Keratinocyte (primary cell): Measurements from ENCODE around the gene D2HGDH. TPM values are rescaled to one million over a fixed set of nuclear protein-coding genes. Genes with fewer than 3 reads are reported as not detected.
"Not testable (repeated sequence)": the region's sequence is repeated elsewhere in the genome, so short reads cannot be mapped to it uniquely, and the experiment has no call there.

Source experiments
- DNase-seq: peaks from one replicate; pipeline ENCODE4 v3.0.0-alpha.2; 2011; ENCODE audit warnings: low read depth, missing footprints, low spot score
- FAIRE-seq: peaks from 2 replicates; lab custom pipeline; 2011; peaks lifted over from hg19 to GRCh38; lab: Jason Lieb, UNC
- H2AFZ ChIP-seq: 2 replicates; pipeline ENCODE4 v1.6.0; 2012; ENCODE audit warnings: low read length, control low read depth, inconsistent platforms; ENCODE audit not compliant: control insufficient read depth
- H3K27ac ChIP-seq: 2 replicates; pipeline ENCODE4 v1.5.1; 2011; ENCODE audit warnings: low read length; ENCODE audit not compliant: control insufficient read depth, insufficient read depth
- H3K27me3 ChIP-seq: 3 replicates; pipeline ENCODE4 v1.6.0; 2011; ENCODE audit warnings: low read length; ENCODE audit not compliant: control insufficient read depth, insufficient read depth; ENCODE audit errors: extremely low read depth
- H3K36me3 ChIP-seq, 2 experiments: 2 replicates in 1 of 2; 3 replicates in 1 of 2; pipeline ENCODE4 v1.5.1; 2011; ENCODE audit warnings: low read length in 2 of 2, mild to moderate bottlenecking in 1 of 2; ENCODE audit not compliant: control insufficient read depth in 2 of 2, insufficient read depth in 2 of 2; ENCODE audit errors: extremely low read depth in 1 of 2
- H3K4me1 ChIP-seq: 3 replicates; pipeline ENCODE4 v1.5.1; 2011; ENCODE audit warnings: low read length; ENCODE audit not compliant: control insufficient read depth, insufficient read depth; ENCODE audit errors: extremely low read depth
- H3K4me2 ChIP-seq: 3 replicates; pipeline ENCODE4 v1.6.0; 2011; ENCODE audit warnings: low read depth, low read length; ENCODE audit not compliant: control insufficient read depth, insufficient read depth; ENCODE audit errors: extremely low read depth
- H3K4me3 ChIP-seq, 3 experiments: fragments of 200-600 bp in 1 of 3; sonication (generic) in 1 of 3; 2 replicates in 2 of 3; 3 replicates in 1 of 3; pipeline ENCODE4 v1.5.1; 2011 to 2016; ENCODE audit warnings: low read length in 3 of 3, mild to moderate bottlenecking in 3 of 3, control low read depth in 2 of 3, inconsistent platforms in 1 of 3, low read depth in 1 of 3, mixed read lengths in 1 of 3, mixed run types in 1 of 3, moderate library complexity in 1 of 3; ENCODE audit not compliant: control insufficient read depth in 2 of 3, insufficient read depth in 2 of 3; ENCODE audit errors: extremely low read depth in 1 of 3
- H3K79me2 ChIP-seq: 2 replicates; pipeline ENCODE4 v1.6.0; 2012; ENCODE audit warnings: low read length; ENCODE audit not compliant: control insufficient read depth, insufficient read depth
- H3K9ac ChIP-seq: 3 replicates; pipeline ENCODE4 v1.6.0; 2011; ENCODE audit warnings: low read length; ENCODE audit not compliant: control insufficient read depth, insufficient read depth; ENCODE audit errors: extremely low read depth
- H3K9me1 ChIP-seq: 3 replicates; pipeline ENCODE4 v1.6.0; 2011; ENCODE audit warnings: low read length; ENCODE audit not compliant: control insufficient read depth, insufficient read depth; ENCODE audit errors: extremely low read depth
- H3K9me3 ChIP-seq: 2 replicates; pipeline ENCODE4 v1.5.1; 2012; ENCODE audit warnings: low read depth, low read length; ENCODE audit not compliant: control insufficient read depth
- H4K20me1 ChIP-seq: 3 replicates; pipeline ENCODE4 v1.6.0; 2011; ENCODE audit warnings: low read length; ENCODE audit not compliant: control insufficient read depth, insufficient read depth; ENCODE audit errors: extremely low read depth
- EZH2 ChIP-seq: IDR thresholded peaks from one replicate; pipeline ENCODE4 v1.6.1; 2012; ENCODE audit warnings: inconsistent platforms, mild to moderate bottlenecking, low read length, moderate library complexity
- dilution Hi-C: fragments of 300-500 bp; cut with MboI; formaldehyde crosslinking; loops from one replicate; pipeline ENCODE4 v1.7.0; 2020; ENCODE audit warnings: low sequenced_read_pairs; ENCODE audit not compliant: extremely low pct_ligation_motif_present
- polyA plus RNA-seq, 5 experiments: library from polyadenylated mRNA; depleted of rRNA in 3 of 5; stranded (reverse) in 3 of 5; stranded (forward) in 1 of 5; unstranded in 1 of 5; fragments of >200 nt; gene quantifications; 1 replicate in 1 of 5; 2 replicates in 3 of 5; 3 replicates in 1 of 5; pipeline versions ENCODE4 v1.2.1 to v1.2.3, GENCODE V29; 2011 to 2012; ENCODE audit warnings: missing spikeins in 2 of 5, low read depth in 1 of 5, low replicate concordance in 1 of 5
- TF ChIP-seq, protein P1 (sequence below), 3 experiments: IDR thresholded peaks in 1 of 3; conservative IDR thresholded peaks in 1 of 3; optimal IDR thresholded peaks in 1 of 3; 2 replicates in 2 of 3; 3 replicates in 1 of 3; pipeline versions ENCODE3 to v1.5.1; 2011; ENCODE audit warnings: low read length in 3 of 3, mild to moderate bottlenecking in 3 of 3, moderate library complexity in 2 of 3, control low read depth in 1 of 3, inconsistent platforms in 1 of 3; ENCODE audit not compliant: insufficient read depth in 2 of 3; ENCODE audit errors: extremely low read depth in 1 of 3

D2HGDH gene
- polyA plus RNA-seq, 1 donor (not counting 4 experiments of a cell fraction or from before 2014, with no cell fraction given), result 5.4 TPM

DNA sequence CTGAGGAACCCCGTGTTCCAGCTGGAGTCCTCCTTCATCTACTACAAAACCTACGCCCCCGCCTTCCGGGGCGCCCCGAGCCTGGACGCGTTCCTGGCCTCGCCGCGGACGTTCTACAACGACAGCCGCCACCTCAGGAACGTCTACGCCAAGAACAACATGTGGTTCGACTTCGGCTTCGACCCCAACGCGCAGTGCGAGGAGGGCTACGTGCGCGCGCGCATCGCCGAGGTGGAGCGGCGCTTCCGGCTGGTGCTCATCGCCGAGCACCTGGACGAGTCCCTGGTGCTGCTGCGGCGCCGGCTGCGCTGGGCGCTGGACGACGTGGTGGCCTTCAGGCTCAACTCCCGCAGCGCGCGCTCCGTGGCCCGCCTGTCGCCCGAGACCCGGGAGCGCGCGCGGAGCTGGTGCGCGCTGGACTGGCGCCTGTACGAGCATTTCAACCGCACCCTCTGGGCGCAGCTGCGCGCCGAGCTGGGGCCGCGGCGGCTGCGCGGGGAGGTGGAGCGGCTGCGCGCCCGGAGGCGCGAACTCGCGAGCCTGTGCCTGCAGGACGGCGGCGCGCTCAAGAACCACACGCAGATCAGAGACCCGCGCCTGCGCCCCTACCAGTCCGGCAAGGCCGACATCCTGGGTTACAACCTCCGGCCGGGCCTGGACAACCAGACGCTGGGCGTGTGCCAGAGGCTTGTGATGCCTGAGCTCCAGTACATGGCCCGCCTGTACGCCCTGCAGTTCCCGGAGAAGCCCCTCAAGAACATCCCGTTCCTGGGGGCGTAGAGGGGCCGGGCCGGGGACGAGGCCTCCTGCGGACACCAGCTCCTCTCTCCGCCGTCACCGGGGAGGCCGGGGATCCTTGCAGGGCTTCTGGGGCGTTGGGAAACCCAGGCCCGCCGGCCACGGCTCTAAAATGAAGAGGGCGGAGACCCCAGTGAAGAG is 69.2 kb downstream of the D2HGDH start:
- Histone ChIP-seq H3K4me2 (peak overlapping the region; percentile 76), H3K27ac (no peak overlapping the region), H3K9me3 (no peaks in the 10 kb centered on the region), H3K4me3 (peak overlapping the region; percentile 40 to 66 (median 46)), H3K9me1 (no peaks in the 10 kb centered on the region), H3K27me3 (peaks cover 20% of the 10 kb centered on the region), H3K9ac (no peak overlapping the region), H3K4me1 (no peaks in the 10 kb centered on the region), H3K36me3 (no peaks in the 10 kb centered on the region), H2AFZ (peak overlapping the region; percentile 86), H4K20me1 (no peaks in the 10 kb centered on the region), H3K79me2 (no peaks in the 10 kb centered on the region)
- dilution Hi-C loops, result no loop called here
- no peak for FAIRE-seq
- DNase-seq, result no peak
- TF ChIP-seq EZH2, result no peak

DNA sequence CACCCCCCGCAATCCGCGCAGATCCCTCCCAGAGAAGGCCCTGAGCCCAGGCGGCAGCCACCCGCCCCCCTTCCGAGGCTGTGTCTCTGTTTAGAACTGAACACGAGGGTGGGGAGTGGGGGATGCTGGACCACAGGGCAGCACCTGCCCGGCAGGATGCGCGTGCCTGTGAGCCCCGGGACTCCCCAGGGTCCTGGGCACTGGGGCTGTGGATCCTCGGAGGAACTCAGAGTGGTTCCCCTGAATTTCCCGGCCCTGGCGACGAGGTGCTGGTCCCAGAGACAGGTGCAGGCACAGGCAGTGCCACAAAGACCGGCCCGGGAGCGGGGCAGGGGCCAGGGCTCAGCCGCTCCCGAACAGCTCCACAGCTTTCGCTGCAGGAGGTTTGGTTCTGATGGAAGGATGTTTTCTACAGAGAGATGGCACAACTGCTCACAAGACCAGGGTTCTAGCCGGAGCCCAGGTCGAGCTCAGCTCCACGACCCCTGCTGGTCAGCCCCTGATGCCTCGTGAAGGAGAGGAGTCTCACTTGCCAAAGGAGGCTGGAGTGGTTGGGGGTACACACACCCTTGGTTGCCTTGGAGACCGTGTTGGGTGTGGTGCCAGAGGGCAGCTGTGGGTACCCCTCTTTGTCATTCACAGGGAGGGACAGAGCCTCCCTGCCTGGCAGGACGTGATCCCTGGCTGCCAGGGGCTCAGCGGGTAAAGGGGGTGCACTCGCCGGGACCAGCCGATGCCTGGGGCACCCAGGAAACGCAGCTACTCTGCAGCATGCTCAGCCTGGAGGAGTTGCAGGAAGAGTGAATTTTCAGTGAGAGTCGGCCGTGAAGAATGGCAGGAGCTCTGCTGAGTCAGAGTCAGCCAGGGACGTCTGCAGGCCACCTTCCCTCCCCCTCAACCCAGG is 70.1 kb downstream of the D2HGDH start:
- TF ChIP-seq EZH2, result peak; percentile 51
- TF ChIP-seq, protein P1, sequence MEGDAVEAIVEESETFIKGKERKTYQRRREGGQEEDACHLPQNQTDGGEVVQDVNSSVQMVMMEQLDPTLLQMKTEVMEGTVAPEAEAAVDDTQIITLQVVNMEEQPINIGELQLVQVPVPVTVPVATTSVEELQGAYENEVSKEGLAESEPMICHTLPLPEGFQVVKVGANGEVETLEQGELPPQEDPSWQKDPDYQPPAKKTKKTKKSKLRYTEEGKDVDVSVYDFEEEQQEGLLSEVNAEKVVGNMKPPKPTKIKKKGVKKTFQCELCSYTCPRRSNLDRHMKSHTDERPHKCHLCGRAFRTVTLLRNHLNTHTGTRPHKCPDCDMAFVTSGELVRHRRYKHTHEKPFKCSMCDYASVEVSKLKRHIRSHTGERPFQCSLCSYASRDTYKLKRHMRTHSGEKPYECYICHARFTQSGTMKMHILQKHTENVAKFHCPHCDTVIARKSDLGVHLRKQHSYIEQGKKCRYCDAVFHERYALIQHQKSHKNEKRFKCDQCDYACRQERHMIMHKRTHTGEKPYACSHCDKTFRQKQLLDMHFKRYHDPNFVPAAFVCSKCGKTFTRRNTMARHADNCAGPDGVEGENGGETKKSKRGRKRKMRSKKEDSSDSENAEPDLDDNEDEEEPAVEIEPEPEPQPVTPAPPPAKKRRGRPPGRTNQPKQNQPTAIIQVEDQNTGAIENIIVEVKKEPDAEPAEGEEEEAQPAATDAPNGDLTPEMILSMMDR (optimal IDR thresholded peaks at IDR 0.05 in 1 of 3, IDR thresholded peaks at IDR 0.05 in 1 of 3, conservative IDR thresholded peaks at IDR 0.05 in 1 of 3; ENCODE audit: extremely low read depth in 1 of 3, insufficient read depth in 2 of 3, low read length in 3 of 3), result no peak

DNA sequence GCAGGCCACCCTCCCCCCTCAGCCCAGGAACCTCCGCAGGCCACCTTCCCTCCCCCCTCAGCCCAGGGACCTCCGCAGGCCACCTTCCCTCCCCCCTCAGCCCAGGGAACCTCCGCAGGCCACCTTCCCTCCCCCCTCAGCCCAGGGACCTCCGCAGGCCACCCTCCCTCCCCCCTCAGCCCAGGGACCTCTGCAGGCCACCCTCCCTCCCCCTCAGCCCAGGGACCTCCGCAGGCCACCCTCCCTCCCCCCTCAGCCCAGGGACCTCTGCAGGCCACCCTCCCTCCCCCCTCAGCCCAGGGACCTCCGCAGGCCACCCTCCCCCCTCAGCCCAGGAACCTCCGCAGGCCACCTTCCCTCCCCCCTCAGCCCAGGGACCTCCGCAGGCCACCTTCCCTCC is 71.8 kb downstream of the D2HGDH start:
- H3K9ac ChIP-seq, H3K27ac ChIP-seq, H3K4me3 ChIP-seq, H3K4me1 ChIP-seq, H4K20me1 ChIP-seq, H3K9me3 ChIP-seq, H3K36me3 ChIP-seq, FAIRE-seq, H3K79me2 ChIP-seq, H3K9me1 ChIP-seq, H2AFZ ChIP-seq, dilution Hi-C loops, H3K4me2 ChIP-seq, DNase-seq: not testable (repeated sequence)
- peaks cover 20% of the 10 kb centered on the region for H3K27me3 ChIP-seq

More for the DNA sequence above, 70.1 kb downstream of the D2HGDH start:
- no peaks in the 10 kb centered on the region for H4K20me1 ChIP-seq
- H3K79me2 ChIP-seq, result no peaks in the 10 kb centered on the region
- H3K4me2 ChIP-seq, result peak overlapping the region; percentile 76
- no peak overlapping the region for H2AFZ ChIP-seq
- no peaks in the 10 kb centered on the region for H3K9me1 ChIP-seq
- H3K36me3 ChIP-seq, result no peaks in the 10 kb centered on the region
- H3K9ac ChIP-seq, result no peak overlapping the region
- FAIRE-seq (no peak), DNase-seq (no peak)
- peaks cover 20% of the 10 kb centered on the region for H3K27me3 ChIP-seq
- no peaks in the 10 kb centered on the region for H3K4me1 ChIP-seq
- H3K4me3 ChIP-seq, result peak overlapping the region in 1 of 3 experiments; percentile 43
- dilution Hi-C loops, result no loop called here
- no peak overlapping the region for H3K27ac ChIP-seq
- no peaks in the 10 kb centered on the region for H3K9me3 ChIP-seq
